Progenitor cell of endocrine pancreas (in vitro differentiated cells): ENCODE data around the gene UTP25. TPM values are rescaled to one million over a fixed set of nuclear protein-coding genes. Genes with fewer than 3 reads are reported as not detected.
A peak's percentile ranks its signal among the peaks of the same experiment; 100 is the strongest.

Experiments used
- DNase-seq: peaks from one replicate; pipeline ENCODE4 v3.0.0; 2021; ENCODE audit warnings: low spot score; ENCODE audit not compliant: unreplicated experiment
- H3K27ac Mint-ChIP-seq: 2 replicates; pipeline ENCODE4 v1.8.0; 2021; ENCODE audit warnings: mild to moderate bottlenecking, moderate library complexity, mixed read lengths
- H3K27me3 Mint-ChIP-seq: 2 replicates; pipeline ENCODE4 v1.8.0; 2021; ENCODE audit warnings: mixed read lengths
- H3K36me3 Mint-ChIP-seq: 2 replicates; pipeline ENCODE4 v1.8.0; 2022; ENCODE audit warnings: mixed read lengths; ENCODE audit not compliant: insufficient read depth
- H3K4me1 Mint-ChIP-seq: 2 replicates; pipeline ENCODE4 v1.8.0; 2021; ENCODE audit warnings: low read depth, mixed read lengths
- H3K4me3 Mint-ChIP-seq: 2 replicates; pipeline ENCODE4 v1.8.0; 2021; ENCODE audit warnings: low read depth, mild to moderate bottlenecking, moderate library complexity, mixed read lengths
- H3K9me3 Mint-ChIP-seq: 2 replicates; pipeline ENCODE4 v1.8.0; 2021; ENCODE audit warnings: low read depth, mixed read lengths
- total RNA-seq: library from RNA; stranded (reverse); gene quantifications from 2 replicates; pipeline ENCODE4 v1.2.1, GENCODE V29; 2021
- TF ChIP-seq, protein P1 (sequence below): fragments of 200-600 bp; sonication (generic); IDR thresholded peaks from one replicate; pipeline ENCODE4 v1.5.0; 2021; ENCODE audit warnings: antibody characterized with exemption, mild to moderate bottlenecking; ENCODE audit not compliant: unreplicated experiment

Gene UTP25
- total RNA-seq, 1 donor from 2014 or later = 7.8 TPM

DNA sequence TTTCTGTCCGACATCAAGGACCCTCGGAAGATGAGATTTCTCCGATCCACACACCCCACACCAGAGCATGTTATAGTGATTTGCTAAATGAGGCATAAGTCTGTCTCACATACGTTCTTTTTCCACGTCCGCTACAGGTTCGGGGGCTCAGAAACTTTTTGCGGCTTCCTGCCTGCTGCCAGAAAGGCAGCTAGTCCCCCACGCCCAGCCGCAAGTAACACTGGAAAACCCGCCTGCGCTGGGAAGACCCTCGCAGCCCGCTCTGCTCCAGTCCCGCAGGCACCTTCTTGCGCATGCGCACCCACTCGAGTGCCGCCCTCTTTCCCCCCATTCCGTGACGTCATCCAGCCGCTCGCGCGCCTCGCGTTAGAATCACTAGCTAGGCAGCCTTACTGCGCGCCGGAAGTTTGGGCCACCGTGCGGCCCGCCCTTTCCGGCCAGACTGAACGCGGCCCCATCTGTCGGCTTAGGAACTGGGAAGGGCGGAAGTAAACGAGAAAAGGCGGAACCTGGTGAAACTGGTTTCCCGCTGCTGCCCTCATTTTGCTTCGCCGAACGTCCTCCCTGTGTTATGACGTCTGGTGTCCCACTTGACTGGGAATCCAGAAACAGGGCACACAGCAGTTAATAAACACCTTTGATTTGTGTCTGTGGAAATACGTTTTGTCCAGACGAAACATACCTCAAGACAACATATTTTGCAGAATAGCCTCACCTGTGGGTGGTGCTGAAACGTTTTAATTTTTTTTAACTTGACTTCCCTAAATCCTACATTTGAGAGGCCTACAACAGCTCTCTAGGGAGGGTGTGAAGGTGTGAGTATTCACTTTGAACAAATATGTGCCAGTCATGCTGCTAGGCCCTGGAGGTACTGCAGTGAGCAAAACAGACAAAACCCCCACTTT lies 43.3 kb upstream of the UTP25 start, which contains the start of gene C1orf74:
Gene C1orf74, minus strand, starts transcription at position 295 of the 905 bp plus-strand sequence. CDS start 925 bp downstream, outside the sequence.
- no peaks in the 10 kb centered on the region for H3K27me3 Mint-ChIP-seq
- peak; percentile 100 for DNase-seq
- H3K9me3 Mint-ChIP-seq = no peaks in the 10 kb centered on the region
- TF ChIP-seq, protein P1, sequence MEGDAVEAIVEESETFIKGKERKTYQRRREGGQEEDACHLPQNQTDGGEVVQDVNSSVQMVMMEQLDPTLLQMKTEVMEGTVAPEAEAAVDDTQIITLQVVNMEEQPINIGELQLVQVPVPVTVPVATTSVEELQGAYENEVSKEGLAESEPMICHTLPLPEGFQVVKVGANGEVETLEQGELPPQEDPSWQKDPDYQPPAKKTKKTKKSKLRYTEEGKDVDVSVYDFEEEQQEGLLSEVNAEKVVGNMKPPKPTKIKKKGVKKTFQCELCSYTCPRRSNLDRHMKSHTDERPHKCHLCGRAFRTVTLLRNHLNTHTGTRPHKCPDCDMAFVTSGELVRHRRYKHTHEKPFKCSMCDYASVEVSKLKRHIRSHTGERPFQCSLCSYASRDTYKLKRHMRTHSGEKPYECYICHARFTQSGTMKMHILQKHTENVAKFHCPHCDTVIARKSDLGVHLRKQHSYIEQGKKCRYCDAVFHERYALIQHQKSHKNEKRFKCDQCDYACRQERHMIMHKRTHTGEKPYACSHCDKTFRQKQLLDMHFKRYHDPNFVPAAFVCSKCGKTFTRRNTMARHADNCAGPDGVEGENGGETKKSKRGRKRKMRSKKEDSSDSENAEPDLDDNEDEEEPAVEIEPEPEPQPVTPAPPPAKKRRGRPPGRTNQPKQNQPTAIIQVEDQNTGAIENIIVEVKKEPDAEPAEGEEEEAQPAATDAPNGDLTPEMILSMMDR = no peak
- H3K4me1 Mint-ChIP-seq = peaks cover 14% of the 10 kb centered on the region
- peak within 1 kb of the TSS; percentile 98 for H3K27ac Mint-ChIP-seq
- peak within 1 kb of the TSS; percentile 88 for H3K4me3 Mint-ChIP-seq
- H3K36me3 Mint-ChIP-seq = peaks cover 23% of the 10 kb centered on the region

DNA sequence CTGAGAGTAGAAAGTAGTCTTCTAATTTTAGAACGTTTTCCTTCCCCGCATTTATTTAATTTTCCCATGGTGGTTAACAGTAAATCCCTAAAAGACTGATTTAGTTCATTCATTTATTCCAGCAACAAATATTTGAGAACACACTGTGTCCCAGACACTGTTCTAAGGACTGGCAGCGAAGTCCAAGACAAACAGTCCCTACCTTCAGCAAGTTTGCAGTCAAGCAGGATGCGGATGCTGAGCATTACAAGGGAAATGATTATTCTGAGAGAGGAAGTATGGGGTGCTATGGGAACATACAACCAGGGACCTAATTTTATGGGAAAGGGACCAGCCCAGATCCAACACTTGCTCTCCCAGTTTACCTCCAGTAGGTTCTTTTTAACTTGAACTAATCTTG lies 42.2 kb upstream of the UTP25 start:
- H3K27ac Mint-ChIP-seq = no peak overlapping the region
- no peaks in the 10 kb centered on the region for H3K9me3 Mint-ChIP-seq
- peaks cover 12% of the 10 kb centered on the region for H3K4me1 Mint-ChIP-seq
- H3K27me3 Mint-ChIP-seq = no peaks in the 10 kb centered on the region
- no peak for DNase-seq
- no peak overlapping the region for H3K4me3 Mint-ChIP-seq
- TF ChIP-seq, protein P1 = no peak
- peaks cover 32% of the 10 kb centered on the region for H3K36me3 Mint-ChIP-seq

DNA sequence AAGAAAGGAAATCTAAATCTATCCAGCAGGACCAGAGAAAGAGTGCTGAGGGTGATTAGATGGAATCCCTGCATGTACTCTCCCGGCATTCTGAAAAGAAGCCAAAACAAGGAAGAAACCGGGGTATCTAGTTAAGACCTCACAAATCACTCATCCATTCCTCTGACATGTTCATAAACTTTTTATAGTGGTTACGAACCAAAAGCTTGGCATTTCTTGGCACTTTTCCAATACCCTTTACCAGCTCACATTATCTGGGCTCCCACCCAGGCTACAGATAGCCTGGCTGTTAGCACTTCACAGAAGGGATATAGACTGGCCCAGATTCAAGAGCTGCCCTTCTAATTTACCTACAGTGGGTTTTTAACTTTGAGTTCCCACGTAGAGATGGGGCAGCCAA lies 41.6 kb upstream of the UTP25 start:
- no peak for DNase-seq
- H3K27me3 Mint-ChIP-seq = no peaks in the 10 kb centered on the region
- peaks cover 37% of the 10 kb centered on the region for H3K36me3 Mint-ChIP-seq
- TF ChIP-seq, protein P1 = no peak
- no peaks in the 10 kb centered on the region for H3K9me3 Mint-ChIP-seq
- H3K4me1 Mint-ChIP-seq = peaks cover 12% of the 10 kb centered on the region
- no peak overlapping the region for H3K4me3 Mint-ChIP-seq
- no peak overlapping the region for H3K27ac Mint-ChIP-seq

DNA sequence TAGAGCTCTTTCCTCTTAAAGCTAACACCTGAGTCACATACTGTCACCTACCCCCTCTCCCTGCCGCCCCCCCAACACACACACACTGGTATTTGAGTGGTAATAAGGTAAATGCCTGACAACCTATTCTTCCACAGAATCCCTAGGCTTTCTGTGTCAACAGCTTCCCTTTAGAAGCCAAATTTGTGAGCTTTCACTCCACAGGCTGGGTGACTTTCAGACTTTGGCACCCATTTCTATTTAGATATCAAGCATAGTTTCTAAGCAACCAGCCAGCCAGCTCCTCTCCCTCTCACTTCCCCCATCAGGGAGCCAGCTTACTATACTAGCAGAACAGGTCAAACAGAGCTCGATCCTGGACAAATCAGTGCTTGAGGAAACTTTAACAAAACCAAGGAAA lies 40.2 kb upstream of the UTP25 start:
- H3K27ac Mint-ChIP-seq = no peak overlapping the region
- H3K36me3 Mint-ChIP-seq = peaks cover 43% of the 10 kb centered on the region
- peaks cover 12% of the 10 kb centered on the region for H3K4me1 Mint-ChIP-seq
- no peak for DNase-seq
- no peaks in the 10 kb centered on the region for H3K9me3 Mint-ChIP-seq
- TF ChIP-seq, protein P1 = no peak
- H3K4me3 Mint-ChIP-seq = no peak overlapping the region
- no peaks in the 10 kb centered on the region for H3K27me3 Mint-ChIP-seq

DNA sequence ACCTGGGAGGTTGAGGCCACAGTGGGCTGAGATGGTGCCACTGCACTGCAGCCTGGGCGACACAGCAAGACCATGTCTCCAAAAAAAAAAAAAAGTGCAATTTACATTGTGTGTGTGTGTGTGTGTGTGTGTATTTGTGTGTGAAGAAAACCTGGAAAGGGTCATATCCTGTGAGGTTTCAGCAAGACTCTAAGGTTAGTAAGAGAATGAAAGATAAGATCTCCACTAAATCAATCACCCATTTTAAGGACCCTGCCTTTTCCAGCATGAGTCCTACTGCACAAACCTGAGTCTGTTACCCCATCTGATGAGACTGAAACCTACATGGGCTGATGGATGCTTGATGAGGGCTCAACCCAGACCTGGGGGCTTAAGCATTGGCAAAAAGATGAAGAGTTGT lies 38.5 kb upstream of the UTP25 start:
- H3K27me3 Mint-ChIP-seq = no peaks in the 10 kb centered on the region
- no peak overlapping the region for H3K27ac Mint-ChIP-seq
- H3K36me3 Mint-ChIP-seq = peaks cover 55% of the 10 kb centered on the region
- H3K9me3 Mint-ChIP-seq = no peaks in the 10 kb centered on the region
- H3K4me1 Mint-ChIP-seq = peaks cover 2% of the 10 kb centered on the region
- no peak for DNase-seq
- TF ChIP-seq, protein P1 = no peak
- no peak overlapping the region for H3K4me3 Mint-ChIP-seq
